Peyer's patch (tissue), 4 donors: ENCODE results near the gene ACOT2. TPM values are rescaled to one million over a fixed set of nuclear protein-coding genes. Genes with fewer than 3 reads are reported as not detected.
A peak's percentile ranks its signal among the peaks of the same experiment; 100 is the strongest.
"Not testable (repeated sequence)": the region's sequence is repeated elsewhere in the genome, so short reads cannot be mapped to it uniquely, and the experiment has no call there.

ENCODE experiments used
- DNase-seq, 3 donors: peaks; one replicate each; pipeline ENCODE4 v3.0.0-alpha.2; 2017 to 2019
- H3K27ac ChIP-seq, 4 donors: fragments of 200-600 bp; sonication (generic); one replicate each; pipeline ENCODE4 v1.5.1; 2016 to 2019
- H3K27me3 ChIP-seq, 2 donors: fragments of 200-600 bp; sonication (generic); one replicate each; pipeline ENCODE4 v1.5.1; 2019
- H3K36me3 ChIP-seq, 3 donors: fragments of 200-600 bp; sonication (generic); one replicate each; pipeline ENCODE4 v1.5.1; 2016 to 2019
- H3K4me1 ChIP-seq, 4 donors: fragments of 200-600 bp; sonication (generic); one replicate each; pipeline ENCODE4 v1.5.1; 2016 to 2019
- H3K4me3 ChIP-seq, 4 donors: fragments of 200-600 bp; sonication (generic); 1 replicate in 3 of 4; 2 replicates in 1 of 4; pipeline ENCODE4 v1.5.1; 2016 to 2019; ENCODE audit warnings: mild to moderate bottlenecking in 1 of 4
- H3K9me3 ChIP-seq, 4 donors: fragments of 200-600 bp; sonication (generic); one replicate each; pipeline ENCODE4 v1.5.1; 2016 to 2019; ENCODE audit warnings: mild to moderate bottlenecking in 1 of 4
- POLR2A ChIP-seq, 2 donors: fragments of 450-650 bp; IDR thresholded peaks; one replicate each; pipeline ENCODE4 v1.5.1; 2017; ENCODE audit warnings: antibody characterized with exemption in 2 of 2, mild to moderate bottlenecking in 2 of 2, moderate library complexity in 2 of 2
- total RNA-seq, 4 donors: library from RNA; depleted of rRNA; stranded (reverse); fragments of >200 nt; gene quantifications; one replicate each; pipeline ENCODE4 v1.1.0, GENCODE V29; 2016
- TF ChIP-seq, protein P1 (sequence below), 6 experiments: fragments of 450-650 bp in 4 of 6; fragments of 200-600 bp in 2 of 6; sonication (generic) in 1 of 6; IDR thresholded peaks; one replicate each; pipeline ENCODE4 v1.5.1; 2017 to 2019; ENCODE audit warnings: antibody characterized with exemption in 6 of 6, mild to moderate bottlenecking in 3 of 6, moderate library complexity in 1 of 6

Gene ACOT2
- total RNA-seq, 4 donors from 2014 or later = 26.2 to 76.9 (median 37.8) TPM

DNA sequence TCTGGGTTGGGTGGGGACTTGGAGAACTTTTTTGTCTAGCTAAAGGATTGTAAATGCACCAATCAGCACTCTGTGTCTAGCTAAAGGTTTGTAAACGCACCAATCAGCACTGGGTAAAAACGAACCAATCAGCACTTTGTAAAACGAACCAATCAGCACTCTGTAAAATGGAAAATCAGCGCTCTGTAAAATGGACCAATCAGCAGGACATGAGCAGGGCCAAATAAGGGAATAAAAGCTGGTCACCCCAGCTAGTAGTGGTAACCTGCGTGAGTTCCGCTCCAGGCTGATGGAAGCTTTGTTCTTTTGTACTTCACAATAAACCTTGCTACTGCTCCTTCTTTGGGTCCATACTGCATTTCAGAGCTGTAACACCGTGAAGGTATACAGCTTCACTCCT is 1.7 kb upstream of the ACOT2 start:
- Histone ChIP-seq H3K36me3 (no peaks in the 10 kb centered on the region), H3K27ac (peak overlapping the region in 1 of 4 donors; percentile 89), H3K9me3 (no peaks in the 10 kb centered on the region), H3K4me1 (peaks cover 0 to 9% (median 6%) of the 10 kb centered on the region in 4 donors), H3K4me3 (peak overlapping the region in 1 of 4 donors; percentile 58), H3K27me3 (no peaks in the 10 kb centered on the region)
- TF ChIP-seq POLR2A (IDR thresholded peaks at IDR 0.05) = no peak
- TF ChIP-seq, protein P1, sequence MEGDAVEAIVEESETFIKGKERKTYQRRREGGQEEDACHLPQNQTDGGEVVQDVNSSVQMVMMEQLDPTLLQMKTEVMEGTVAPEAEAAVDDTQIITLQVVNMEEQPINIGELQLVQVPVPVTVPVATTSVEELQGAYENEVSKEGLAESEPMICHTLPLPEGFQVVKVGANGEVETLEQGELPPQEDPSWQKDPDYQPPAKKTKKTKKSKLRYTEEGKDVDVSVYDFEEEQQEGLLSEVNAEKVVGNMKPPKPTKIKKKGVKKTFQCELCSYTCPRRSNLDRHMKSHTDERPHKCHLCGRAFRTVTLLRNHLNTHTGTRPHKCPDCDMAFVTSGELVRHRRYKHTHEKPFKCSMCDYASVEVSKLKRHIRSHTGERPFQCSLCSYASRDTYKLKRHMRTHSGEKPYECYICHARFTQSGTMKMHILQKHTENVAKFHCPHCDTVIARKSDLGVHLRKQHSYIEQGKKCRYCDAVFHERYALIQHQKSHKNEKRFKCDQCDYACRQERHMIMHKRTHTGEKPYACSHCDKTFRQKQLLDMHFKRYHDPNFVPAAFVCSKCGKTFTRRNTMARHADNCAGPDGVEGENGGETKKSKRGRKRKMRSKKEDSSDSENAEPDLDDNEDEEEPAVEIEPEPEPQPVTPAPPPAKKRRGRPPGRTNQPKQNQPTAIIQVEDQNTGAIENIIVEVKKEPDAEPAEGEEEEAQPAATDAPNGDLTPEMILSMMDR (IDR thresholded peaks at IDR 0.05) = no peak
- DNase-seq = no peak

DNA sequence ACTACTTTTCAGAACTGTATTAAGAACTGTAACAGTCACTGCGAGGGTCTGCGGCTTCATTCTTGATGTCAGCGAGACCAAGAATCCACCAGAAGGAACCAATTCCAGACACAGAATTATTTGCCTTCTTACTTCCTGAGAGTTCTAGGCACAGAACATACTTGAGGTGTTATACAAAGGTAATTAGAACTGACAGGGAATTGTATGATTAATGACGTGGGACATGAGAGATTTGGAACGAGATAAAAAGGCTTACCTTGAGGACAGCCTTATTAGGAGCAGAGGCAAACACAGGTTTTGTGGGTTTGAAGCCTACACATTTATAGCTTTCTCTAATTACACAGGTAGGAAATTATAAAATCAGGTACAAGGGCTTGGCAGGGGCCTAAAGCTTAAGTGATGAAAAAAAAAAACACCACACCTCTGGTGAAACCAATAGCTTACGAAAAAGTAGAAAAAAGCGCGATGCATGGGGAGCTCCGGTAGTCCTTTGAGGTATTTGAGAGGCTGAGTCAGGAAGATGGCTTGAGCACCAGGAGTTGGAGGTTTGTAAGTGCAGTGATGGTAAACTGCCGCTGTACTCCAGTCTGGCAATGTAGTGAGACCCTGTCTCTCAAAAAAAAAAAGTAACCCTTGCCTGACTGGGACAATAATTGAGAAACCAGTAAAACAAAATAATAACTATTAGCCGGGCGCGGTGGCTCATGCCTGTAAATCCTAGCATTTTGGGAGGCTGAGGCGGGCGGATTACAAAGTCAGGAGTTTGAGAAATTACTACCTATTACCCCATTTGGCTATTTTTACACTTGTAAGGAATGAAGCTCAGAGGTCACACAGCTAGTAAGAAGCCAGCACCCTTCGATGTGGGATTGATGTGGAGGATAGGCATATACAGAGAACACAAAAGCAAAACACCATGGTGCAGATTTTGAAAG is 795 bp upstream of the ACOT2 start:
- Histone ChIP-seq H3K27me3 (no peaks in the 10 kb centered on the region), H3K36me3 (no peaks in the 10 kb centered on the region), H3K4me3 (peak overlapping the region; percentile 58 to 69 (median 61)), H3K27ac (peak overlapping the region; percentile 89 to 93 (median 92)), H3K4me1 (peaks cover 0 to 9% (median 6%) of the 10 kb centered on the region in 4 donors), H3K9me3 (no peaks in the 10 kb centered on the region)
- DNase-seq = no peak
- no peak for TF ChIP-seq POLR2A (IDR thresholded peaks at IDR 0.05)
- TF ChIP-seq, protein P1 (IDR thresholded peaks at IDR 0.05) = no peak

DNA sequence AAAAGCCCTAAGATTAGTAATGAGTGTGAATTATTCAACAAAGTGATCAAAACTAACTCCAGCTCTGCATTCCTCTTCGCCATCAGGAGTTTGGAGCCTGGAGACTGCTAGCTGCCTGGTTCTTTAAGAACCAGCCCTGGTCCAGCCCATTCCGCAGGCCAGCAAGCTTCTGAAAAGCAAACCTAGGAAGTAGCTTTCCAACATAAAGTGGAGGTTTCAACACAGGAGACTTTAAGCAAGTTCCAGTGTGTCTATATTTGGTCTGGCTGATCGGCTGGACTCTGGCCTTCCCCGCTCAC is 178 bp upstream of the ACOT2 start:
- not testable (repeated sequence) for DNase-seq, H3K4me1 ChIP-seq, H3K9me3 ChIP-seq, H3K27me3 ChIP-seq, H3K36me3 ChIP-seq
- TF ChIP-seq POLR2A (IDR thresholded peaks at IDR 0.05) = peak in 1 of 2 donors; percentile 37
- peak overlapping the region; percentile 58 to 69 (median 61) for H3K4me3 ChIP-seq
- peak overlapping the region; percentile 89 to 93 (median 92) for H3K27ac ChIP-seq

DNA sequence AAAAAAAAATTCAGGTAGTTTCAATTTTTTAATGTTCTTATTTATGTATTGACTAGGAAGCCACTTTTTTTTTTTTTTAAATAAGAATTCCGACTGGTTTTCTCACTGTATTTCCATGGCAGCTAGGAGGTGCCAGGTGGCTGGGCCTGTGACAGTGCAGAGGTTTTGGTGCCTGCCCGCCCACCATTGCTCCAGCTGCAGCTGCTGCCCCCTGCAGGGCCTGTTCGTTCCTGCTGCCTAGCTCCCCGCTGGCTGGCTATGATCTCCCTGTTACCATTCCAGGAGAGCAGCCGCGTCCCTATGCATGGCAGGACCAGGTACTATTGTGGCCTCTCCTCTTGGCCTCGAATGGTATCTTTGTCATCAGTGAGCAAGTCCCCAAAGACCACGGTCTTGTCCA is 1.9 kb downstream of the ACOT2 start:
- not testable (repeated sequence) for H3K27ac ChIP-seq, H3K9me3 ChIP-seq, H3K36me3 ChIP-seq, H3K4me3 ChIP-seq, H3K27me3 ChIP-seq, H3K4me1 ChIP-seq
- peak in 2 of 3 donors; percentile 46 to 84 for DNase-seq
- TF ChIP-seq, protein P1 (IDR thresholded peaks at IDR 0.05) = peak in 5 of 6 experiments; percentile 35 to 71 (median 53)

DNA sequence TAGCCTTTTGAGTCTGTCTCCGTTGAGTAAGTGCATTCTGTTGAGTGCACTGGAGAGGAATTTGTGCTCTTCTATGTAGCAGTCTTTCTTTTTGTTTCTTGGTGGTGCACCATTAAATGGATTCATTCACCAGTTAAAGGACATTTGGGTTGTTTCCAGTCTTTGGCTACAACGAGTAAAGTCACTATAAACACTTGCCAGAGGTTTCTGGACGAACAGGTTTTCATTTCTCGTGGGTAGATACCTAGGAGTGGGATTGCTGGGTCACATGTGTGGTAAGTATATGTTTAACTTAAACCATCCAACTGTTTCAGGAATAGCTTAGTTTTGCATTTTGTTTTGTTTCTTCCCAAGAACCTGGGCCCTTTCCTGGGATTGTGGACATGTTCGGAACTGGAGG is 4.0 kb downstream of the ACOT2 start:
- not testable (repeated sequence) for DNase-seq, H3K4me3 ChIP-seq, H3K27me3 ChIP-seq, H3K4me1 ChIP-seq, H3K36me3 ChIP-seq, H3K27ac ChIP-seq, H3K9me3 ChIP-seq

DNA sequence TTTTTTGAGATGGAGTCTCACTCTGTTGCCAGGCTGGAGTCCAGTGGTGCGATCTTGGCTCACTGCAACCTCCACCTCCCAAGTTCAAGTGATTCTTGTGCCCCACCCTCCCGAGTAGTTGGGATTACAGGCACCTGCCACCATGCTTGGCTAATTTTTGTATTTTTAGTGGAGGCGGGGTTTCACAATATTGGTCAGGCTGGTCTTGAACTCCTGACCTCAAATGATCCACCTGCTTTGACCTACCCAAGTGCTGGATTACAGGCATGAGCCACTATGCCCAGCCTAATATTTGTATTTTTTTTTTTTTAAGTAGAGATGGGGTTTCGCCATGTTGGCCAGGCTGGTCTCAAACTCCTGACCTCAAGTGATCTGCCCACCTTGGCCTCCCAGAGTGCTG is 4.7 kb downstream of the ACOT2 start:
- not testable (repeated sequence) for DNase-seq, H3K27ac ChIP-seq, H3K4me3 ChIP-seq, H3K9me3 ChIP-seq, H3K27me3 ChIP-seq, H3K36me3 ChIP-seq, H3K4me1 ChIP-seq

DNA sequence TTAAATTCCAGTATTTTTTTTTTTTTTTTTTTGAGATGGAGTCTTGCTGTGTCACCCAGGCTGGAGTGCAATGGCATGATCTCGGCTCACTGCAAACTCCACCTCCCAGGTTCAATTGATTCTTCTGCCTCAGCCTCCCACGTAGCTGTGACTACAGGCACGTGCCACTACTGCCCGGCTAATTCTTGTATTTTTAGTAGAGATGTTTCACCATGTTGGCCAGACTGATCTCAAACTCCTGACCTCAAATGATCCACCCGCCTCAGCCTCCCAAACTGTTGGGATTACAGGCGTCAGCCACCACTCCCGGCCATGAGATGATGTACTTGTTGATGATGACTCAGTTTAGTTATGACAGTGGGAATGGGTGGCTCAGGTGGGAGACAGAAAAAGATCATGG is 5.2 kb downstream of the ACOT2 start:
- not testable (repeated sequence) for H3K4me3 ChIP-seq, H3K27ac ChIP-seq, H3K36me3 ChIP-seq, H3K4me1 ChIP-seq, H3K9me3 ChIP-seq, H3K27me3 ChIP-seq, DNase-seq

DNA sequence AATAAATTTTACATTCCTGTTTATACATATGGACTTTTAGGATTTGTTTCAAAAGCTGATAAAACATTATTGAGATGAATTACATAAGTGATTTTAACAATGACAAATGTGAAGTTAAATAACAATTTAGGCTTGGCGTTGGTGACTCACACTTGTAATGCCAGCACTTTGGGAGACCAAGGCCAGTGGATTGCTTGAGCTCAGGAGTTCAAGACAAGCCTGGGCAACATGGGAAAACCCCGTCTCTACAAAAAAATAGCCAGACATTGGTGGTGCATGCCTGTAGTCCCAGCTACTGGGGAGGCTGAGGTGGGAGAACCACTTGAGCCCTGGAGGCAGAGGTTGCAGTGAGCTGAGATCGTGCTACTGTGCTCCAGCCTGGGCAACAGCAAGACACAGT is 7.4 kb downstream of the ACOT2 start:
- H3K4me3 ChIP-seq = no peak overlapping the region
- no peaks in the 10 kb centered on the region for H3K4me1 ChIP-seq

DNA sequence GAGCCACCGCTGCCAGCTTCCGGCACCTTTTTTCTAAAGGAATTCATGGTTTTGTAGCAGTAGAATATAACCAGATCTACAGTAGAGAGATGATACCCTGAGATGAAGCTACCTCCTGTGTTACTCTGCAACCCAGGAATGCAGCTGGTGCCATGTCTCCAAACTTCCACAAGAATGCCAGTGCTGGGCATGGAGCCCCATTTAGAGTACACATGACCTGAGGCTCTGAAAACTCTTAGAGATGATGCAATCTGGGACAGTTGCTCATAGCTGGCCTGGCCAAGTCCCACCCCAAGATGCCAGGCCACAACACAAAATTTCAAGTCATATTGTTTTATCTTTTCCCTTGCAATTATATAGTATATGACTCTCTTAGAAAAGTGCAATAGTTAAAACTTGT is 8.2 kb downstream of the ACOT2 start:
- H3K27me3 ChIP-seq, H3K9me3 ChIP-seq, H3K4me1 ChIP-seq, H3K36me3 ChIP-seq, H3K27ac ChIP-seq, H3K4me3 ChIP-seq, DNase-seq: not testable (repeated sequence)

More for the DNA sequence above, 7.4 kb downstream of the ACOT2 start:
- no peak for DNase-seq
- no peak for TF ChIP-seq POLR2A (IDR thresholded peaks at IDR 0.05)
- TF ChIP-seq, protein P1 (IDR thresholded peaks at IDR 0.05) = no peak
- Histone ChIP-seq H3K36me3 (no peaks in the 10 kb centered on the region), H3K27ac (no peak overlapping the region), H3K27me3 (no peaks in the 10 kb centered on the region), H3K9me3 (no peaks in the 10 kb centered on the region)

DNA sequence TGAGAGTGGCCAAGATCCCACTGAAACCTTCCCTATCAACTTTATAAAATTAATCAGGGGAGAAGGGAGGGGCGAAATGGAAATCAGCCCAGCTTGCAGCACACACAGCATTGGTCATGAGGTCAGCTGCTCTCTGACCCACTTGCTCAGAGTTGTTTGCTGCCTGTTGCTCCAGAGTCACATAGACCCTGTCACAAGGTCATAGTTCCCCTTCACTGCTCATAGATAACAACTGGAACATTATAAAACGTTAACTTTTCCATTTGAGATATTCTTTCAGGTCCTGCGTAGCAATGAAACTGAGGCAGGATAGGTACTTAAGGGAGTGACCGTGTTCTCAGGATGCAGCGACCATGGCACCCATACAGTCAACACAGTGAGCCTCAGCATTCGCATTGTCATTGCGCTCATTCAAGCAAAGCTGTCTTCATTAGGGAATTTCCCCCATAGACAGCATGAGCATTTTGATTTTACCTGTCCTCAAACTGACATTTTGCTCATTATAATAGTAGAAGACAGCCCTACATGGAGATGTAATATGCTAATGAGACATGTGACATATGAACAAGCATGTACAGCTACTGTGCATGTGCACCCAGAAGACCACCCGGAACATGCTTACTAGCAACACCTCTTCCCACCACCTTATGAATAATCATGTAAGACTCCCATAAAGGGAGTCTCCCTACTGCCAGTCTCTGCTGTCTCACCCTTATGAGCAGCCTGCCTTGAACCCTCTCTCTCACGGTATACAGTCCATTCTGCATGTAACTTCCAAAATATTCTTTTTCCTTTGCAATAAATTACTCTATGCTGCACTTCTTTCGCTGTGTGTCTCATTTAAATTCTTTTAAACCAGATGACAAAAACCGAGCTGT is 13.3 kb downstream of the ACOT2 start:
- H3K9me3 ChIP-seq, H3K27me3 ChIP-seq, H3K36me3 ChIP-seq, H3K4me1 ChIP-seq, DNase-seq, H3K27ac ChIP-seq, H3K4me3 ChIP-seq: not testable (repeated sequence)
